Endothelial cell of umbilical vein (primary cell): Measurements from ENCODE around the gene IL31RA. TPM values are rescaled to one million over a fixed set of nuclear protein-coding genes. Genes with fewer than 3 reads are reported as not detected.

Experiments used
- BruUV-seq: library from RNA; stranded (reverse); fragments of 400-500 nt; replicated peaks from 2 replicates; lab custom pipeline; 2021; lab: Mats Ljungman, UMichigan
- CTCF ChIA-PET: fragments of 300-600, 350-600 bp; sonication (Branson Sonifier 250); formaldehyde crosslinking; loops from one replicate; lab custom pipeline; 2021; ENCODE audit warnings: antibody characterized with exemption, inconsistent platforms; lab: Charles Lee
- POLR2A ChIA-PET: fragments of 300-600, 350-600 bp; sonication (Branson Sonifier 250); formaldehyde crosslinking; loops from one replicate; lab custom pipeline; 2021; ENCODE audit warnings: antibody characterized with exemption, inconsistent platforms; lab: Charles Lee
- DNase-seq: peaks from one replicate; pipeline ENCODE4 v3.0.0-alpha.2; 2011; ENCODE audit warnings: low read depth, low spot score
- FAIRE-seq: peaks from 2 replicates; lab custom pipeline; 2011; peaks lifted over from hg19 to GRCh38; lab: Jason Lieb, UNC
- H2AFZ ChIP-seq: 2 replicates; pipeline ENCODE4 v1.6.0; 2012; ENCODE audit warnings: low read depth, low read length, control low read depth, inconsistent platforms
- H3K27ac ChIP-seq: 2 replicates; pipeline ENCODE4 v1.5.1; 2011; ENCODE audit warnings: low read depth, mild to moderate bottlenecking, control low read depth, low read length, moderate library complexity; ENCODE audit not compliant: insufficient read depth
- H3K27me3 ChIP-seq, 2 experiments: 2 replicates each; pipeline versions ENCODE4 v1.6.0 to v1.6.1; 2011; ENCODE audit warnings: low read length in 2 of 2, mixed read lengths in 1 of 2; ENCODE audit not compliant: control insufficient read depth in 2 of 2, insufficient read depth in 2 of 2
- H3K36me3 ChIP-seq, 2 experiments: 2 replicates in 1 of 2; 3 replicates in 1 of 2; pipeline ENCODE4 v1.5.1; 2011; ENCODE audit warnings: low read length in 2 of 2, mild to moderate bottlenecking in 1 of 2, moderate library complexity in 1 of 2; ENCODE audit not compliant: control insufficient read depth in 2 of 2, insufficient read depth in 2 of 2; ENCODE audit errors: extremely low read depth in 1 of 2
- H3K4me1 ChIP-seq: 3 replicates; pipeline ENCODE4 v1.5.1; 2011; ENCODE audit warnings: mild to moderate bottlenecking, low read length; ENCODE audit not compliant: control insufficient read depth, insufficient read depth; ENCODE audit errors: extremely low read depth
- H3K4me2 ChIP-seq: 2 replicates; pipeline ENCODE4 v1.6.1; 2011; ENCODE audit warnings: low read length, control low read depth, mixed read lengths; ENCODE audit not compliant: insufficient read depth
- H3K4me3 ChIP-seq, 3 experiments: fragments of 200-600 bp in 1 of 3; sonication (generic), shearing (Covaris generic) in 1 of 3; replicated peaks in 1 of 3; 2 replicates each; pipeline ENCODE4 v1.5.1; 2011 to 2016; ENCODE audit warnings: control low read depth in 3 of 3, low read length in 3 of 3, mild to moderate bottlenecking in 2 of 3, inconsistent platforms in 1 of 3, low read depth in 1 of 3, moderate library complexity in 1 of 3; ENCODE audit not compliant: insufficient read depth in 1 of 3
- H3K79me2 ChIP-seq: 2 replicates; pipeline ENCODE4 v1.6.0; 2012; ENCODE audit warnings: low read length, inconsistent platforms; ENCODE audit not compliant: control insufficient read depth, insufficient read depth
- H3K9ac ChIP-seq: replicated peaks from 2 replicates; pipeline ENCODE3; 2011; ENCODE audit warnings: low read length, control low read depth; ENCODE audit not compliant: insufficient read depth; ENCODE audit errors: extremely low read depth
- H3K9me1 ChIP-seq: replicated peaks from 3 replicates; pipeline ENCODE4 v1.6.0; 2011; ENCODE audit warnings: mild to moderate bottlenecking, low read length; ENCODE audit not compliant: control insufficient read depth, insufficient read depth; ENCODE audit errors: extremely low read depth
- H3K9me3 ChIP-seq: replicated peaks from 2 replicates; pipeline ENCODE4 v1.5.1; 2012; ENCODE audit warnings: low read length, inconsistent platforms; ENCODE audit not compliant: control insufficient read depth, insufficient read depth
- H4K20me1 ChIP-seq: replicated peaks from 2 replicates; pipeline ENCODE3; 2011; ENCODE audit warnings: mild to moderate bottlenecking, low read length; ENCODE audit not compliant: control insufficient read depth, insufficient read depth; ENCODE audit errors: extremely low read depth
- CTCF ChIP-seq, 2 donors: IDR thresholded peaks; 1 replicate in 1 of 2; 2 replicates in 1 of 2; pipeline ENCODE4 v1.5.1; 2011; ENCODE audit warnings: low read length in 2 of 2, mild to moderate bottlenecking in 2 of 2, moderate library complexity in 2 of 2, control low read depth in 1 of 2, inconsistent platforms in 1 of 2, low read depth in 1 of 2; ENCODE audit not compliant: insufficient read depth in 1 of 2; ENCODE audit errors: extremely low read depth in 1 of 2
- EZH2 ChIP-seq: IDR thresholded peaks from 2 replicates; pipeline ENCODE4 v1.6.1; 2012; ENCODE audit warnings: borderline replicate concordance, low read depth, mild to moderate bottlenecking, moderate library complexity, low read length, inconsistent platforms; ENCODE audit not compliant: severe bottlenecking
- FOS ChIP-seq: IDR thresholded peaks from 2 replicates; pipeline ENCODE4 v1.6.1; 2011; ENCODE audit warnings: mild to moderate bottlenecking, low read length, moderate library complexity, borderline replicate concordance; ENCODE audit not compliant: insufficient read depth
- GATA2 ChIP-seq: IDR thresholded peaks from 2 replicates; pipeline ENCODE4 v1.7.0; 2011; ENCODE audit warnings: low read depth, mild to moderate bottlenecking, moderate library complexity, mixed read lengths, low read length; ENCODE audit not compliant: insufficient read length, insufficient read depth
- JUN ChIP-seq: IDR thresholded peaks from 2 replicates; pipeline ENCODE4 v1.6.1; 2011; ENCODE audit warnings: borderline replicate concordance, low read depth; ENCODE audit not compliant: insufficient read length, insufficient read depth
- MAX ChIP-seq: IDR thresholded peaks from 2 replicates; pipeline ENCODE4 v1.6.1; 2011; ENCODE audit not compliant: insufficient read depth, insufficient read length
- MYC ChIP-seq: IDR thresholded peaks from one replicate; pipeline ENCODE4 v1.6.1; 2011; ENCODE audit warnings: mild to moderate bottlenecking, low read depth, low read length
- POLR2A ChIP-seq: IDR thresholded peaks from 2 replicates; pipeline ENCODE4 v1.6.1; 2012; ENCODE audit warnings: low read depth, mild to moderate bottlenecking, control low read depth, low read length
- POLR2AphosphoS5 ChIP-seq: IDR thresholded peaks from 2 replicates; pipeline ENCODE4 v1.6.1; 2012; ENCODE audit warnings: low read depth, mild to moderate bottlenecking, control low read depth, low read length, moderate library complexity; ENCODE audit not compliant: insufficient read depth
- dilution Hi-C: fragments of 300-500 bp; cut with MboI; formaldehyde crosslinking; loops from one replicate; pipeline ENCODE4 v1.15.0; 2019; ENCODE audit warnings: low sequenced_read_pairs; ENCODE audit not compliant: extremely low pct_ligation_motif_present
- intact Hi-C: fragments of 100-400 bp; cut with micrococcal nuclease; formaldehyde crosslinking; loops from one replicate; pipeline ENCODE4 v1.10.0; 2022
- polyA plus RNA-seq, 4 experiments: library from polyadenylated mRNA; depleted of rRNA in 3 of 4; stranded (reverse) in 3 of 4; unstranded in 1 of 4; fragments of >200 nt; gene quantifications; 2 replicates each; pipeline versions ENCODE4 v1.2.1 to v1.2.3, GENCODE V29; 2011 to 2012; ENCODE audit warnings: missing spikeins in 1 of 4
- total RNA-seq: library from RNA; stranded (reverse); gene quantifications from 2 replicates; pipeline ENCODE4 v1.2.3, GENCODE V29; 2021

IL31RA gene
- total and polyA plus RNA-seq, 2 donors (not counting 3 experiments of a cell fraction or from before 2014, with no cell fraction given) = 0.14 to 0.75 TPM

- no peak overlapping the region for H3K9ac ChIP-seq
- TF ChIP-seq FOS (no peak), GATA2 (no peak), POLR2AphosphoS5 (no peak), MAX (no peak), CTCF (IDR thresholded peaks at IDR 0.05; ENCODE audit: extremely low read depth in 1 of 2, insufficient read depth in 1 of 2, low read depth in 1 of 2, low read length in 2 of 2) (no peak), POLR2A (no peak), MYC (no peak), EZH2 (no peak), JUN (no peak)
- H3K4me2 ChIP-seq = no peak overlapping the region
- no TSS peak for BruUV-seq
- H3K4me1 ChIP-seq = peaks cover 16% of the 10 kb centered on the region
- H3K4me3 ChIP-seq = no peak overlapping the region
- H3K27ac ChIP-seq = no peak overlapping the region
- dilution Hi-C loops (no loop called here), intact Hi-C loops (no loop called here)
- no peak overlapping the region for H2AFZ ChIP-seq
- ChIA-PET CTCF (no interaction called here), POLR2A (no interaction called here)
- no peaks in the 10 kb centered on the region for H3K9me3 ChIP-seq
- no peaks in the 10 kb centered on the region for H4K20me1 ChIP-seq
- FAIRE-seq (no peak), DNase-seq (no peak)
- H3K9me1 ChIP-seq = no peaks in the 10 kb centered on the region
- no peaks in the 10 kb centered on the region for H3K36me3 ChIP-seq
- no peaks in the 10 kb centered on the region for H3K27me3 ChIP-seq
- H3K79me2 ChIP-seq = no peaks in the 10 kb centered on the region
Observed at GRCh38 chr5:55918087-55919035, 67.2 kb downstream of the IL31RA start.
